CD14-positive monocyte (primary cell): Measurements from ENCODE around the gene RELT. TPM values are rescaled to one million over a fixed set of nuclear protein-coding genes. Genes with fewer than 3 reads are reported as not detected.

Source experiments
- DNase-seq, 3 donors: peaks; one replicate each; pipeline ENCODE4 v3.0.0-alpha.2; 2011 to 2022
- H2AFZ ChIP-seq: 2 replicates; pipeline ENCODE4 v1.6.0; 2012; ENCODE audit warnings: mild to moderate bottlenecking, low read depth, low read length, inconsistent platforms; ENCODE audit not compliant: insufficient read depth, poor library complexity, severe bottlenecking
- H3K27ac ChIP-seq, 2 donors: 1 replicate in 1 of 2; 2 replicates in 1 of 2; pipeline ENCODE4 v1.5.1; 2012 to 2013; ENCODE audit warnings: low read length in 2 of 2, control low read depth in 1 of 2, inconsistent platforms in 1 of 2, low read depth in 1 of 2, mild to moderate bottlenecking in 1 of 2
- H3K27me3 ChIP-seq, 2 donors: one replicate each; pipeline versions ENCODE4 v1.6.0 to v1.6.1; 2011 to 2013; ENCODE audit warnings: low read length in 2 of 2; ENCODE audit not compliant: control insufficient read depth in 2 of 2, insufficient read depth in 2 of 2
- H3K36me3 ChIP-seq, 2 donors: replicated peaks in 1 of 2; 1 replicate in 1 of 2; 2 replicates in 1 of 2; pipeline versions ENCODE4 v1.5.1 to v1.6.1; 2012 to 2013; ENCODE audit warnings: low read length in 2 of 2, control low read depth in 1 of 2, inconsistent platforms in 1 of 2, mild to moderate bottlenecking in 1 of 2; ENCODE audit not compliant: insufficient read depth in 2 of 2, control insufficient read depth in 1 of 2
- H3K4me1 ChIP-seq, 2 donors: 1 replicate in 1 of 2; 2 replicates in 1 of 2; pipeline versions ENCODE4 v1.5.1 to v1.6.1; 2012 to 2013; ENCODE audit warnings: low read length in 2 of 2, control low read depth in 1 of 2, inconsistent platforms in 1 of 2, mild to moderate bottlenecking in 1 of 2, moderate library complexity in 1 of 2; ENCODE audit not compliant: insufficient read depth in 2 of 2, control insufficient read depth in 1 of 2
- H3K4me2 ChIP-seq: replicated peaks from 2 replicates; pipeline ENCODE3; 2012; ENCODE audit warnings: low read length, moderate library complexity, mild to moderate bottlenecking; ENCODE audit not compliant: poor library complexity, severe bottlenecking; ENCODE audit errors: extremely low read depth
- H3K4me3 ChIP-seq, 3 experiments: fragments of 200-600 bp in 1 of 3; sonication (generic) in 1 of 3; replicated peaks in 1 of 3; 1 replicate in 2 of 3; 2 replicates in 1 of 3; pipeline ENCODE4 v1.5.1; 2011 to 2013; ENCODE audit warnings: low read length in 3 of 3, mild to moderate bottlenecking in 3 of 3, control low read depth in 2 of 3, low read depth in 2 of 3, inconsistent platforms in 1 of 3, moderate library complexity in 1 of 3
- H3K79me2 ChIP-seq: 2 replicates; pipeline ENCODE4 v1.6.0; 2012; ENCODE audit warnings: mild to moderate bottlenecking, control low read depth, inconsistent platforms, low read length, moderate library complexity; ENCODE audit not compliant: insufficient read depth
- H3K9ac ChIP-seq: 2 replicates; pipeline ENCODE4 v1.6.0; 2017; ENCODE audit warnings: low read length, mild to moderate bottlenecking; ENCODE audit not compliant: insufficient read depth, poor library complexity, severe bottlenecking
- H3K9me3 ChIP-seq, 2 donors: replicated peaks in 1 of 2; 1 replicate in 1 of 2; 2 replicates in 1 of 2; pipeline versions ENCODE4 v1.5.1 to v1.6.1; 2012 to 2013; ENCODE audit warnings: low read length in 2 of 2, control low read depth in 1 of 2; ENCODE audit not compliant: control insufficient read depth in 1 of 2, insufficient read depth in 1 of 2
- H4K20me1 ChIP-seq: 2 replicates; pipeline ENCODE4 v1.6.0; 2012; ENCODE audit warnings: mild to moderate bottlenecking, low read length, control low read depth, moderate library complexity; ENCODE audit not compliant: insufficient read depth
- H3K27ac Mint-ChIP-seq, 7 donors: one replicate each; pipeline ENCODE4 v1.8.0; 2020; ENCODE audit warnings: mild to moderate bottlenecking in 7 of 7, mixed read lengths in 7 of 7, moderate library complexity in 6 of 7, inconsistent platforms in 2 of 7
- H3K27me3 Mint-ChIP-seq, 3 donors: one replicate each; pipeline ENCODE4 v1.8.0; 2021 to 2022; ENCODE audit warnings: low read depth in 3 of 3, mild to moderate bottlenecking in 3 of 3, mixed read lengths in 3 of 3, moderate library complexity in 3 of 3, inconsistent platforms in 1 of 3
- H3K36me3 Mint-ChIP-seq, 2 donors: one replicate each; pipeline ENCODE4 v1.8.0; 2020; ENCODE audit warnings: mixed read lengths in 2 of 2, inconsistent platforms in 1 of 2, mild to moderate bottlenecking in 1 of 2
- H3K4me1 Mint-ChIP-seq: one replicate; pipeline ENCODE4 v1.8.0; 2020; ENCODE audit warnings: mild to moderate bottlenecking, mixed read lengths
- H3K4me3 Mint-ChIP-seq, 2 donors: one replicate each; pipeline ENCODE4 v1.8.0; 2020; ENCODE audit warnings: mild to moderate bottlenecking in 2 of 2, mixed read lengths in 2 of 2, moderate library complexity in 1 of 2
- H3K9me3 Mint-ChIP-seq, 7 donors: one replicate each; pipeline ENCODE4 v1.8.0; 2020 to 2022; ENCODE audit warnings: mixed read lengths in 7 of 7, mild to moderate bottlenecking in 6 of 7, moderate library complexity in 6 of 7, inconsistent platforms in 2 of 7
- CTCF ChIP-seq: fragments of 200-600 bp; IDR thresholded peaks from one replicate; pipeline ENCODE4 v1.8.0; 2022; ENCODE audit warnings: antibody characterized with exemption, mild to moderate bottlenecking
- WGBS: methylation state at CpG from one replicate; pipeline ENCODE4 v1.1.5; 2013; ENCODE audit warnings: missing lambda C conversion rate; ENCODE audit not compliant: insufficient coverage; 5-methylcytosine and 5-hydroxymethylcytosine counted together
- intact Hi-C, 2 donors: fragments of 100-400 bp; cut with micrococcal nuclease; formaldehyde crosslinking; loops; one replicate each; pipeline versions ENCODE4 v1.15.0 to v1.15.1; 2023
- polyA plus RNA-seq, 3 donors: library from polyadenylated mRNA; depleted of rRNA in 1 of 3; unstranded in 2 of 3; stranded (reverse) in 1 of 3; fragments of 300-500 nt in 2 of 3; fragments of >200 nt in 1 of 3; fragmentation: Illumina TruSeq in 2 of 3; gene quantifications; 1 replicate in 2 of 3; 2 replicates in 1 of 3; pipeline ENCODE4 v1.2.3, GENCODE V29; 2012 to 2021

The RELT gene
- polyA plus RNA-seq, 3 donors: 16.4 to 265 (median 27.3) TPM

- Histone ChIP-seq H3K4me2 (no peak overlapping the region), H3K27me3 (no peaks in the 10 kb centered on the region), H3K4me1 (no peaks in the 10 kb centered on the region), H3K36me3 (no peaks in the 10 kb centered on the region), H3K9me3 (no peaks in the 10 kb centered on the region), H3K79me2 (no peaks in the 10 kb centered on the region), H2AFZ (no peak overlapping the region), H3K4me3 (no peak overlapping the region), H3K27ac (no peak overlapping the region), H4K20me1 (no peaks in the 10 kb centered on the region), H3K9ac (no peak overlapping the region)
- Mint-ChIP-seq H3K4me1 (no peaks in the 10 kb centered on the region), H3K9me3 (peaks cover 0 to 4% (median 3%) of the 10 kb centered on the region in 7 donors), H3K36me3 (no peaks in the 10 kb centered on the region), H3K27me3 (peaks cover 6 to 19% (median 13%) of the 10 kb centered on the region in 3 donors), H3K27ac (no peak overlapping the region), H3K4me3 (no peak overlapping the region)
- no peak for TF ChIP-seq CTCF
- WGBS: 77% methylated on average over 19 of the region's 20 CpGs
- no peak for DNase-seq
- intact Hi-C loops: no loop called here
These were observed 32.0 kb upstream of the RELT start for GRCh38 chr11:73344191-73344607.

- Histone ChIP-seq H3K4me2 (no peak overlapping the region), H3K9ac (no peak overlapping the region), H3K79me2 (no peaks in the 10 kb centered on the region), H3K27ac (no peak overlapping the region), H3K4me3 (no peak overlapping the region), H3K36me3 (no peaks in the 10 kb centered on the region), H3K9me3 (no peaks in the 10 kb centered on the region), H3K4me1 (peaks cover 7 to 8% of the 10 kb centered on the region in 2 donors), H3K27me3 (no peaks in the 10 kb centered on the region), H2AFZ (no peak overlapping the region), H4K20me1 (no peaks in the 10 kb centered on the region)
- no peaks in the 10 kb centered on the region for H3K36me3 Mint-ChIP-seq
- H3K27me3 Mint-ChIP-seq: peaks cover 6 to 18% (median 11%) of the 10 kb centered on the region in 3 donors
- WGBS: 97% methylated on average over 4 of the region's 5 CpGs
- H3K4me3 Mint-ChIP-seq: no peak overlapping the region
- no peak for DNase-seq
- peaks cover 6% of the 10 kb centered on the region for H3K4me1 Mint-ChIP-seq
- H3K27ac Mint-ChIP-seq: peak overlapping the region in 1 of 7 donors; percentile 48
- intact Hi-C loops: no loop called here
- TF ChIP-seq CTCF: no peak
- H3K9me3 Mint-ChIP-seq: peaks cover 0 to 4% (median 3%) of the 10 kb centered on the region in 7 donors
These were observed 30.6 kb upstream of the RELT start for GRCh38 chr11:73345481-73346160.
